Measurements from ENCODE around the gene TMEM82.

DNA sequence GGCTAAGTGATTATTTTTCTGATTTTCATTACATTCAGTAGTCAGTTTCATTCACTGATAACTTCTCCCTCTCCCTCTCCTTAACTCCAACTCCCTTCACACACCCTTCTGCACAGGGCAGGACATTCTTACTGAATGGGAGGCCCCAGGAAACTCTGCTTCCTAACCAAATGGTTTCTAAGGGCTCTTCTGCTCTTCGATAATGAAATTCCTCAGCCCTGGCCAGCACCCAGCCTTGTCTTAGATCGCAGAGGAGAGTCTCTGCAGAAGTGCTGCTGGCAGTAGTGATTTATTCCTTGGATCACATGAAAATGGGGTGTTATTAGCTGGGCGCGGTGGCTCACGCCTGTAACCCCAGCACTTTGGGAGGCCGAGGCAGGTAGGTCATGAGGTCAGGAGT, 41.8 kb upstream of the TMEM82 start:
- TF ChIP-seq, protein P1, sequence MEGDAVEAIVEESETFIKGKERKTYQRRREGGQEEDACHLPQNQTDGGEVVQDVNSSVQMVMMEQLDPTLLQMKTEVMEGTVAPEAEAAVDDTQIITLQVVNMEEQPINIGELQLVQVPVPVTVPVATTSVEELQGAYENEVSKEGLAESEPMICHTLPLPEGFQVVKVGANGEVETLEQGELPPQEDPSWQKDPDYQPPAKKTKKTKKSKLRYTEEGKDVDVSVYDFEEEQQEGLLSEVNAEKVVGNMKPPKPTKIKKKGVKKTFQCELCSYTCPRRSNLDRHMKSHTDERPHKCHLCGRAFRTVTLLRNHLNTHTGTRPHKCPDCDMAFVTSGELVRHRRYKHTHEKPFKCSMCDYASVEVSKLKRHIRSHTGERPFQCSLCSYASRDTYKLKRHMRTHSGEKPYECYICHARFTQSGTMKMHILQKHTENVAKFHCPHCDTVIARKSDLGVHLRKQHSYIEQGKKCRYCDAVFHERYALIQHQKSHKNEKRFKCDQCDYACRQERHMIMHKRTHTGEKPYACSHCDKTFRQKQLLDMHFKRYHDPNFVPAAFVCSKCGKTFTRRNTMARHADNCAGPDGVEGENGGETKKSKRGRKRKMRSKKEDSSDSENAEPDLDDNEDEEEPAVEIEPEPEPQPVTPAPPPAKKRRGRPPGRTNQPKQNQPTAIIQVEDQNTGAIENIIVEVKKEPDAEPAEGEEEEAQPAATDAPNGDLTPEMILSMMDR (IDR thresholded peaks at IDR 0.05), result no peak
- TF ChIP-seq POLR2AphosphoS5 (IDR thresholded peaks at IDR 0.05) (no peak), POLR2A (IDR thresholded peaks at IDR 0.05) (no peak)

All from transverse colon (tissue), 4 donors.